ENCODE data around the gene SPNS3. TPM values are rescaled to one million over a fixed set of nuclear protein-coding genes. Genes with fewer than 3 reads are reported as not detected.

Gene SPNS3
- total RNA-seq, 1 donor from 2014 or later, result not detected

- no peak for ATAC-seq
- DNase-seq (ENCODE audit: low spot score), result no peak
Measured at GRCh38 chr17:4463818-4464476, 30.2 kb downstream of the SPNS3 start.

GRCh38 chr17:4465786-4466185 lies 32.0 kb downstream of the SPNS3 start:
- ATAC-seq, result no peak
- DNase-seq (ENCODE audit: low spot score), result no peak

GRCh38 chr17:4467287-4467686 lies 33.5 kb downstream of the SPNS3 start:
- DNase-seq (ENCODE audit: low spot score), result no peak
- ATAC-seq, result no peak

GRCh38 chr17:4469552-4469951 lies 35.8 kb downstream of the SPNS3 start:
- DNase-seq (ENCODE audit: low spot score) (no peak), ATAC-seq (no peak)

GRCh38 chr17:4472286-4472685 lies 38.5 kb downstream of the SPNS3 start:
- DNase-seq (ENCODE audit: low spot score) (no peak), ATAC-seq (no peak)

GRCh38 chr17:4474093-4474492 lies 40.4 kb downstream of the SPNS3 start:
- ATAC-seq, result peak; percentile 97
- peak; percentile 89 for DNase-seq (ENCODE audit: low spot score)

GRCh38 chr17:4475001-4475400 lies 41.3 kb downstream of the SPNS3 start:
- no peak for ATAC-seq
- DNase-seq (ENCODE audit: low spot score), result no peak

GRCh38 chr17:4475463-4475862 lies 41.7 kb downstream of the SPNS3 start:
- no peak for DNase-seq (ENCODE audit: low spot score)

GRCh38 chr17:4476017-4476416 lies 42.3 kb downstream of the SPNS3 start:
- ATAC-seq, result no peak

More at GRCh38 chr17:4475463-4475862, 41.7 kb downstream of the SPNS3 start:
- no peak for ATAC-seq

GRCh38 chr17:4476511-4477070 lies 42.9 kb downstream of the SPNS3 start:
- DNase-seq (ENCODE audit: low spot score) (no peak), ATAC-seq (no peak)

More at GRCh38 chr17:4476017-4476416, 42.3 kb downstream of the SPNS3 start:
- DNase-seq (ENCODE audit: low spot score), result no peak

- no peak for ATAC-seq
- DNase-seq (ENCODE audit: low spot score), result peak; percentile 45
Measured at GRCh38 chr17:4477255-4477791, 43.6 kb downstream of the SPNS3 start.

- no peak for ATAC-seq
- no peak for DNase-seq (ENCODE audit: low spot score)
Measured at GRCh38 chr17:4478318-4478830, 44.6 kb downstream of the SPNS3 start.

GRCh38 chr17:4479340-4479981 lies 45.7 kb downstream of the SPNS3 start:
- no peak for ATAC-seq
- no peak for DNase-seq (ENCODE audit: low spot score)

GRCh38 chr17:4479982-4480751 lies 46.4 kb downstream of the SPNS3 start:
- no peak for DNase-seq (ENCODE audit: low spot score)

GRCh38 chr17:4480929-4481898 lies 47.5 kb downstream of the SPNS3 start:
- ATAC-seq (peak; percentile 15), DNase-seq (ENCODE audit: low spot score) (no peak)

More at GRCh38 chr17:4479982-4480751, 46.4 kb downstream of the SPNS3 start:
- no peak for ATAC-seq

- ATAC-seq (no peak), DNase-seq (ENCODE audit: low spot score) (no peak)
Measured at GRCh38 chr17:4482338-4483011, 48.7 kb downstream of the SPNS3 start.

- ATAC-seq, result peak; percentile 63
- peak; percentile 52 for DNase-seq (ENCODE audit: low spot score)
Measured at GRCh38 chr17:4483012-4483840, 49.5 kb downstream of the SPNS3 start.

Data from left lobe of liver (tissue), 2 donors.